Left ventricle myocardium inferior (tissue), 1 donor: Measurements from ENCODE around the gene SLC43A3. TPM values are rescaled to one million over a fixed set of nuclear protein-coding genes. Genes with fewer than 3 reads are reported as not detected.

Experiments
- DNase-seq: peaks from one replicate; pipeline ENCODE4 v3.0.0-alpha.2; 2020
- H3K27ac ChIP-seq: fragments of 200-600 bp; replicated peaks from 2 replicates; pipeline ENCODE4 v1.8.0; 2021
- H3K27me3 ChIP-seq: fragments of 200-600 bp; 2 replicates; pipeline ENCODE4 v1.8.0; 2021; ENCODE audit warnings: low read depth
- H3K36me3 ChIP-seq: fragments of 200-600 bp; 2 replicates; pipeline ENCODE4 v1.8.0; 2021
- H3K4me1 ChIP-seq: fragments of 200-600 bp; 2 replicates; pipeline ENCODE4 v1.8.0; 2021
- H3K4me3 ChIP-seq: fragments of 200-600 bp; 2 replicates; pipeline ENCODE4 v1.8.0; 2021; ENCODE audit warnings: mild to moderate bottlenecking, moderate library complexity
- H3K9me3 ChIP-seq: fragments of 200-600 bp; replicated peaks from 2 replicates; pipeline ENCODE4 v1.8.0; 2021
- intact Hi-C: fragments of 100-400 bp; cut with micrococcal nuclease; formaldehyde crosslinking; loops from one replicate; pipeline ENCODE4 v1.11.0; 2022
- total RNA-seq: library from RNA; stranded (reverse); fragmentation: NEBNext Ultra II Directional; extraction: Animal tissue kit (Norgen Biotek cat#: 25700); gene quantifications from one replicate; pipeline ENCODE4 v1.2.1, GENCODE V29; 2021
- TF ChIP-seq, protein P1 (sequence below): fragments of 200-600 bp; IDR thresholded peaks from 2 replicates; pipeline ENCODE4 v1.8.0; 2021; ENCODE audit warnings: antibody characterized with exemption, mild to moderate bottlenecking, borderline replicate concordance
- donor health status: DM: no; HTN: yes; CAD: no; lungs with severe emphysema.

SLC43A3 gene
- total RNA-seq, 1 donor from 2014 or later, result 21.0 TPM

DNA sequence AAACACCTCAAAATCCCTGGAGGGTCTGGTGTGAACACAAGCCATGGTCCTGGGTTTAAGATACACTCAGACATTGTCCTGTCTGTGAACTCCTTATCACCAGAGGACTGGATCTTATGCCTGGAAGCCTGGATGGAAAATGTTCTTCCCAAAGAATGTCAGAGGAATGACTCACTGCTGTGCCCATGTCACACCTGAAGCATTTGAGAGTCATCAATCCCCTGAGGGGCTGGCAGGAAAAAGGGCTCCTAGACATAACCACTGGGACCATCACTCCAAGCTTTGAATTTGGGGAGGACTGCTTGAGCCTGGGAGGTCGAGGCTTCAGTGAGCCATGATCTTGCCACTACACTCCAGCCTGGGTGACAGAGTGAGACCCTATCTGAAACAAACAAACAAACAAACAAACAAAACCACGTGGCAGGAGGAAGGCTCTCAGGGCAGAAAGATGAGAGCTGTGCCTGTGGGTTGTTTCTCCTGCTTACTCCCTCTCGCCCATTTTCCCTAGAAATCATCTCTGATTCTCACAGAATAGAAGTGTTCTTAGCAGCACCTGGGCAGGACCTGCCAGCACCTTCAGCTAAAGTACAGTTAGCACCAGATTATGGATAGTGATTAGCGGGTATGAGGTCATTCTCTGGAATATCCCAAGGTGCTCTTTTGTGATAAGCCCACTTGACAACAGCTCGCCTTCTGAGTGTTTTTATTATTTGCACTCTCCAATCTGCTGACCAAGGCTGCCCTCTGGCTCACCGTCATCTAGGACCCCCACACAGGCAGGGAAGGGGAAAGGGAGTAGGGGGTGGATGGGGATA, 24.5 kb downstream of the SLC43A3 start:
- DNase-seq, result no peak
- Histone ChIP-seq H3K4me1 (peaks cover 26% of the 10 kb centered on the region), H3K9me3 (no peaks in the 10 kb centered on the region), H3K27ac (no peak overlapping the region), H3K36me3 (peaks cover 5% of the 10 kb centered on the region), H3K4me3 (no peak overlapping the region), H3K27me3 (peaks cover 10% of the 10 kb centered on the region)
- TF ChIP-seq, protein P1, sequence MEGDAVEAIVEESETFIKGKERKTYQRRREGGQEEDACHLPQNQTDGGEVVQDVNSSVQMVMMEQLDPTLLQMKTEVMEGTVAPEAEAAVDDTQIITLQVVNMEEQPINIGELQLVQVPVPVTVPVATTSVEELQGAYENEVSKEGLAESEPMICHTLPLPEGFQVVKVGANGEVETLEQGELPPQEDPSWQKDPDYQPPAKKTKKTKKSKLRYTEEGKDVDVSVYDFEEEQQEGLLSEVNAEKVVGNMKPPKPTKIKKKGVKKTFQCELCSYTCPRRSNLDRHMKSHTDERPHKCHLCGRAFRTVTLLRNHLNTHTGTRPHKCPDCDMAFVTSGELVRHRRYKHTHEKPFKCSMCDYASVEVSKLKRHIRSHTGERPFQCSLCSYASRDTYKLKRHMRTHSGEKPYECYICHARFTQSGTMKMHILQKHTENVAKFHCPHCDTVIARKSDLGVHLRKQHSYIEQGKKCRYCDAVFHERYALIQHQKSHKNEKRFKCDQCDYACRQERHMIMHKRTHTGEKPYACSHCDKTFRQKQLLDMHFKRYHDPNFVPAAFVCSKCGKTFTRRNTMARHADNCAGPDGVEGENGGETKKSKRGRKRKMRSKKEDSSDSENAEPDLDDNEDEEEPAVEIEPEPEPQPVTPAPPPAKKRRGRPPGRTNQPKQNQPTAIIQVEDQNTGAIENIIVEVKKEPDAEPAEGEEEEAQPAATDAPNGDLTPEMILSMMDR, result no peak
- intact Hi-C loops, result no loop called here

DNA sequence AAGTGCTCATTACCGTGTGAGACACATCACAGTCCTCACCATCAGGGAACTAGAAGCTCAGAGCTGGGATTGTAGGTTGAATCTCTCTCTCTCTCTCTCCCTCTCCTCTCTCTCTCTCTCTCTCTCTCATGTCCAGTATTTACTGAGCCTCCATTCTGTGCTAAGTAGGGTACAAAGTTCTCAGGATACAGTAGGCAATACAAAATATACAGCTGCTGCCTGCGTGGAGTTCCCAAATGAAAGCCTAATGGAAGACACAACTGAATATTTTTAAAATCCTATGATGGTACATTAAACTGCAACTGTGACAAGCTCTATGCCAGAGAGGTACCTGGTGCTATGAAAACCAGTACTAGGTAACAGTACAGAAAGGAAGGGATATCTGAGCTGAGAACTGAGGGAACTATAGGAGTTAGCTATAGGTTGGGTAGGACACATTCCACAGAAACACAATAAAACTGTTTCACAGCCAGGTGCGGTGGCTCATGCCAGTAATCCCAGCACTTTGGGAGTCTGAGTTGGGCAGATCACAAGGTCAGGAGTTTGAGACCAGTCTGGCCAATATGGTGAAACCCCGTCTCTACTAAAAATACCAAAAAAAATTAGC, 26.8 kb downstream of the SLC43A3 start:
- DNase-seq, result no peak
- no peaks in the 10 kb centered on the region for H3K36me3 ChIP-seq
- peaks cover 10% of the 10 kb centered on the region for H3K27me3 ChIP-seq
- H3K27ac ChIP-seq, result no peak overlapping the region
- no peak overlapping the region for H3K4me3 ChIP-seq
- intact Hi-C loops, result no loop called here
- no peaks in the 10 kb centered on the region for H3K9me3 ChIP-seq
- peaks cover 2% of the 10 kb centered on the region for H3K4me1 ChIP-seq
- TF ChIP-seq, protein P1, result no peak

DNA sequence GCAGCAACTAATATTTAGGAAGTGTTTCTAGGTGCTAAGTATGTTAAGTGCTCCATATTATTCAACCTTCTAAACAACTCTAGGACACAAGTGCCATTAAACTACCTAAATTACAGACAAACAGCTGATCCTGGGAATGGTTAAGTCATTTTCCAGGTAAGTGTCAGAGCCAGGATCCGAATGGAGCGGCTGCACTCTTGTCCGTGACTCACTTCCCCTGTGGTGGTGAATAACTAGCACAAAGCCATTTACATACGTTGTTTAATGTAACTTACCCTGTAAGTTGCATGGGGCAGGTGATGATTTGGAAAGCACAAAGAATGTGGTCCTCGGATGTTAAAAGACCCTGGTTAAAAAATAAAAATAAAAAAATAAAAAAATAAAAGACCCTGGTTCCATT, 27.7 kb downstream of the SLC43A3 start:
- TF ChIP-seq, protein P1, result no peak
- peaks cover 10% of the 10 kb centered on the region for H3K27me3 ChIP-seq
- intact Hi-C loops, result no loop called here
- H3K4me3 ChIP-seq, result no peak overlapping the region
- no peak for DNase-seq
- H3K27ac ChIP-seq, result no peak overlapping the region
- no peaks in the 10 kb centered on the region for H3K4me1 ChIP-seq
- H3K36me3 ChIP-seq, result no peaks in the 10 kb centered on the region
- H3K9me3 ChIP-seq, result no peaks in the 10 kb centered on the region

DNA sequence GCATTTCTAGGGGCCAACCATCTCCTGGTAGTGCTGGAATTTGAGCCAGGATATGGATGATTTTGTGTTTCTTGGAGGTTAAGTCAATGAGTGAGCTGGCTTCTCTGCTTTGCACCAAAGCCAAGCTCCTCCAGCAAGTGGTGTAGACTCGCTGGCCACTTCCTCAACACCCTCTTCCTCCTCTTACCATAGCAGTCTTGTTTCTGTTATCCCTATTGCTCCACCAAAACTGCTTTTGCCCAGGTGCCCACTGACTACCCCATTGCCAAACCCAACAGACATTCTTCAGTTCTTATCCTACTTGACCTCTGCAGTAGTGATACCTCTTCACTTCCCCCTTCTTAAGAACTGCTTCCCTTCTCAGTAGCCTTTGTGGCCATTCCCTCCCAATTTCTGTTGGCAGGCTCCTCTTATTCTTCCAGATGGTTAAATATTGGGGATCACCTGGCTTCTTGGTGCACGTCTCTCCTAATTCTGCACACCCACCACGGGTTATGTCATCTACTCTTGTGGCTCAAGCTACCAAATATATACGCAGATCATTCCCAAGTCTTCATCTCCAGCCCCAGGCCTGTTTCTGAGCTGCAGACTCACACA, 29.4 kb downstream of the SLC43A3 start:
- intact Hi-C loops, result no loop called here

DNA sequence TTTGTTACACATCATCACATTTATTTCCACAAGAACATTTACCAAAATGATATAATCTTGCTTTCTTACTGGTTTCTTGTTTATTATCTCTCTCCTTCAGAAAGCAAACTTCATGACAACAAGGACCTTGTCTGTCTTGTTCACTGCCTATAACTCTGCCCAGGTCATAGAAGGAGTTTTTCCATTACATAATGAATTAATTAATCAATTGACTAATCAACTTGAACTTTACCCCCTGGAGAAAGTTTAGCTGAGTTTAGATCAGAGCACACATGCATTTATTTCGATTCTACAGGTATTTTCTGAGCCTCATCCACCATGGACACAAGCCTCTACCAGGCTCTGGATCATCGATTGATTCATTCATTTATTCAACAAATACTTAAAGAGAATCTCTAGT, 30.2 kb downstream of the SLC43A3 start:
- no peaks in the 10 kb centered on the region for H3K4me1 ChIP-seq
- intact Hi-C loops, result no loop called here

More for the DNA sequence above, 29.4 kb downstream of the SLC43A3 start:
- no peaks in the 10 kb centered on the region for H3K36me3 ChIP-seq
- TF ChIP-seq, protein P1, result no peak
- no peak overlapping the region for H3K27ac ChIP-seq
- no peak for DNase-seq
- no peak overlapping the region for H3K4me3 ChIP-seq
- no peaks in the 10 kb centered on the region for H3K4me1 ChIP-seq
- H3K27me3 ChIP-seq, result peaks cover 10% of the 10 kb centered on the region
- H3K9me3 ChIP-seq, result no peaks in the 10 kb centered on the region

More for the DNA sequence above, 30.2 kb downstream of the SLC43A3 start:
- Histone ChIP-seq H3K27me3 (peaks cover 10% of the 10 kb centered on the region), H3K9me3 (no peaks in the 10 kb centered on the region), H3K4me3 (no peak overlapping the region), H3K36me3 (no peaks in the 10 kb centered on the region), H3K27ac (no peak overlapping the region)
- TF ChIP-seq, protein P1, result no peak
- DNase-seq, result no peak
